Endothelial cell of umbilical vein (primary cell): Measurements from ENCODE around the gene HPRT1. TPM values are rescaled to one million over a fixed set of nuclear protein-coding genes. Genes with fewer than 3 reads are reported as not detected.

ENCODE experiments used
- BruUV-seq: library from RNA; stranded (reverse); fragments of 400-500 nt; replicated peaks from 2 replicates; lab custom pipeline; 2021; lab: Mats Ljungman, UMichigan
- CTCF ChIA-PET: fragments of 300-600, 350-600 bp; sonication (Branson Sonifier 250); formaldehyde crosslinking; loops from one replicate; lab custom pipeline; 2021; ENCODE audit warnings: antibody characterized with exemption, inconsistent platforms; lab: Charles Lee
- POLR2A ChIA-PET: fragments of 300-600, 350-600 bp; sonication (Branson Sonifier 250); formaldehyde crosslinking; loops from one replicate; lab custom pipeline; 2021; ENCODE audit warnings: antibody characterized with exemption, inconsistent platforms; lab: Charles Lee
- DNase-seq: peaks from one replicate; pipeline ENCODE4 v3.0.0-alpha.2; 2011; ENCODE audit warnings: low read depth, low spot score
- FAIRE-seq: peaks from 2 replicates; lab custom pipeline; 2011; peaks lifted over from hg19 to GRCh38; lab: Jason Lieb, UNC
- H2AFZ ChIP-seq: 2 replicates; pipeline ENCODE4 v1.6.0; 2012; ENCODE audit warnings: low read depth, low read length, control low read depth, inconsistent platforms
- H3K27ac ChIP-seq: 2 replicates; pipeline ENCODE4 v1.5.1; 2011; ENCODE audit warnings: low read depth, mild to moderate bottlenecking, control low read depth, low read length, moderate library complexity; ENCODE audit not compliant: insufficient read depth
- H3K27me3 ChIP-seq, 2 experiments: 2 replicates each; pipeline versions ENCODE4 v1.6.0 to v1.6.1; 2011; ENCODE audit warnings: low read length in 2 of 2, mixed read lengths in 1 of 2; ENCODE audit not compliant: control insufficient read depth in 2 of 2, insufficient read depth in 2 of 2
- H3K36me3 ChIP-seq, 2 experiments: 2 replicates in 1 of 2; 3 replicates in 1 of 2; pipeline ENCODE4 v1.5.1; 2011; ENCODE audit warnings: low read length in 2 of 2, mild to moderate bottlenecking in 1 of 2, moderate library complexity in 1 of 2; ENCODE audit not compliant: control insufficient read depth in 2 of 2, insufficient read depth in 2 of 2; ENCODE audit errors: extremely low read depth in 1 of 2
- H3K4me1 ChIP-seq: 3 replicates; pipeline ENCODE4 v1.5.1; 2011; ENCODE audit warnings: mild to moderate bottlenecking, low read length; ENCODE audit not compliant: control insufficient read depth, insufficient read depth; ENCODE audit errors: extremely low read depth
- H3K4me2 ChIP-seq: 2 replicates; pipeline ENCODE4 v1.6.1; 2011; ENCODE audit warnings: low read length, control low read depth, mixed read lengths; ENCODE audit not compliant: insufficient read depth
- H3K4me3 ChIP-seq, 3 experiments: fragments of 200-600 bp in 1 of 3; sonication (generic), shearing (Covaris generic) in 1 of 3; replicated peaks in 1 of 3; 2 replicates each; pipeline ENCODE4 v1.5.1; 2011 to 2016; ENCODE audit warnings: control low read depth in 3 of 3, low read length in 3 of 3, mild to moderate bottlenecking in 2 of 3, inconsistent platforms in 1 of 3, low read depth in 1 of 3, moderate library complexity in 1 of 3; ENCODE audit not compliant: insufficient read depth in 1 of 3
- H3K79me2 ChIP-seq: 2 replicates; pipeline ENCODE4 v1.6.0; 2012; ENCODE audit warnings: low read length, inconsistent platforms; ENCODE audit not compliant: control insufficient read depth, insufficient read depth
- H3K9ac ChIP-seq: replicated peaks from 2 replicates; pipeline ENCODE3; 2011; ENCODE audit warnings: low read length, control low read depth; ENCODE audit not compliant: insufficient read depth; ENCODE audit errors: extremely low read depth
- H3K9me1 ChIP-seq: replicated peaks from 3 replicates; pipeline ENCODE4 v1.6.0; 2011; ENCODE audit warnings: mild to moderate bottlenecking, low read length; ENCODE audit not compliant: control insufficient read depth, insufficient read depth; ENCODE audit errors: extremely low read depth
- H3K9me3 ChIP-seq: replicated peaks from 2 replicates; pipeline ENCODE4 v1.5.1; 2012; ENCODE audit warnings: low read length, inconsistent platforms; ENCODE audit not compliant: control insufficient read depth, insufficient read depth
- H4K20me1 ChIP-seq: replicated peaks from 2 replicates; pipeline ENCODE3; 2011; ENCODE audit warnings: mild to moderate bottlenecking, low read length; ENCODE audit not compliant: control insufficient read depth, insufficient read depth; ENCODE audit errors: extremely low read depth
- EZH2 ChIP-seq: IDR thresholded peaks from 2 replicates; pipeline ENCODE4 v1.6.1; 2012; ENCODE audit warnings: borderline replicate concordance, low read depth, mild to moderate bottlenecking, moderate library complexity, low read length, inconsistent platforms; ENCODE audit not compliant: severe bottlenecking
- FOS ChIP-seq: IDR thresholded peaks from 2 replicates; pipeline ENCODE4 v1.6.1; 2011; ENCODE audit warnings: mild to moderate bottlenecking, low read length, moderate library complexity, borderline replicate concordance; ENCODE audit not compliant: insufficient read depth
- GATA2 ChIP-seq: IDR thresholded peaks from 2 replicates; pipeline ENCODE4 v1.7.0; 2011; ENCODE audit warnings: low read depth, mild to moderate bottlenecking, moderate library complexity, mixed read lengths, low read length; ENCODE audit not compliant: insufficient read length, insufficient read depth
- JUN ChIP-seq: IDR thresholded peaks from 2 replicates; pipeline ENCODE4 v1.6.1; 2011; ENCODE audit warnings: borderline replicate concordance, low read depth; ENCODE audit not compliant: insufficient read length, insufficient read depth
- MYC ChIP-seq: IDR thresholded peaks from one replicate; pipeline ENCODE4 v1.6.1; 2011; ENCODE audit warnings: mild to moderate bottlenecking, low read depth, low read length
- POLR2A ChIP-seq: IDR thresholded peaks from 2 replicates; pipeline ENCODE4 v1.6.1; 2012; ENCODE audit warnings: low read depth, mild to moderate bottlenecking, control low read depth, low read length
- POLR2AphosphoS5 ChIP-seq: IDR thresholded peaks from 2 replicates; pipeline ENCODE4 v1.6.1; 2012; ENCODE audit warnings: low read depth, mild to moderate bottlenecking, control low read depth, low read length, moderate library complexity; ENCODE audit not compliant: insufficient read depth
- dilution Hi-C: fragments of 300-500 bp; cut with MboI; formaldehyde crosslinking; loops from one replicate; pipeline ENCODE4 v1.15.0; 2019; ENCODE audit warnings: low sequenced_read_pairs; ENCODE audit not compliant: extremely low pct_ligation_motif_present
- intact Hi-C: fragments of 100-400 bp; cut with micrococcal nuclease; formaldehyde crosslinking; loops from one replicate; pipeline ENCODE4 v1.10.0; 2022
- polyA plus RNA-seq, 4 experiments: library from polyadenylated mRNA; depleted of rRNA in 3 of 4; stranded (reverse) in 3 of 4; unstranded in 1 of 4; fragments of >200 nt; gene quantifications; 2 replicates each; pipeline versions ENCODE4 v1.2.1 to v1.2.3, GENCODE V29; 2011 to 2012; ENCODE audit warnings: missing spikeins in 1 of 4
- total RNA-seq: library from RNA; stranded (reverse); gene quantifications from 2 replicates; pipeline ENCODE4 v1.2.3, GENCODE V29; 2021
- TF ChIP-seq, protein P1 (sequence below): IDR thresholded peaks from 2 replicates; pipeline ENCODE4 v1.6.1; 2011; ENCODE audit not compliant: insufficient read depth, insufficient read length
- TF ChIP-seq, protein P2 (sequence below), 2 donors: IDR thresholded peaks; 1 replicate in 1 of 2; 2 replicates in 1 of 2; pipeline ENCODE4 v1.5.1; 2011; ENCODE audit warnings: low read length in 2 of 2, mild to moderate bottlenecking in 2 of 2, moderate library complexity in 2 of 2, control low read depth in 1 of 2, inconsistent platforms in 1 of 2, low read depth in 1 of 2; ENCODE audit not compliant: insufficient read depth in 1 of 2; ENCODE audit errors: extremely low read depth in 1 of 2

The HPRT1 gene
- total and polyA plus RNA-seq, 2 donors (not counting 3 experiments of a cell fraction or from before 2014, with no cell fraction given) = 19.2 to 51.0 TPM

DNA sequence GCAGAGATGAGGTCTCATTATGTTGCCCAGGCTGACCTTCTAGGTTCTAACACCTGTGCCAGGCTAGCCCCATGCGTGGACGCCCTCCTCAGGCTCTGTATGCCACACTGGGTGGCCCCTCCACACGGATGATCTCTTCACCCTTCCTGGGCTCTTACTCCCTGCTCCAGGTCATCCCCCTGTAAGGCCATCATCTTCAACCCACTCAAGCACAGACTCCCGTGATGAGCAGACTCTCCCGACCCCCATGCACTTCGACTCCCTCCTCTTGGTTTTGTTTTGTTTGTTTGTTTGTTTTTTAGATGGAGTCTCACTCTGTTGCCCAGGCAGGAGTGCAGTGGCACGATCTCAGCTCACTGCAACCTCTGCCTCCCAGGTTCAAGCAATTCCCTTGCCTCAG, 70.9 kb downstream of the HPRT1 start:
- Histone ChIP-seq H3K9me3 (no peaks in the 10 kb centered on the region), H3K36me3 (no peaks in the 10 kb centered on the region), H3K4me1 (peaks cover 12% of the 10 kb centered on the region), H3K9me1 (no peaks in the 10 kb centered on the region), H3K27ac (no peak overlapping the region), H3K4me3 (no peak overlapping the region), H2AFZ (no peak overlapping the region), H3K79me2 (no peaks in the 10 kb centered on the region), H3K27me3 (no peaks in the 10 kb centered on the region), H4K20me1 (no peaks in the 10 kb centered on the region), H3K4me2 (no peak overlapping the region), H3K9ac (no peak overlapping the region)
- POLR2A ChIA-PET = no interaction called here
- CTCF ChIA-PET = interaction anchor here (1.4 kb wide), 1 partner anchor 10 kb away, joined by 3 read pairs; no protein-coding TSS in a partner anchor
- dilution Hi-C loops = no loop called here
- FAIRE-seq (no peak), DNase-seq (no peak)
- no TSS peak for BruUV-seq
- intact Hi-C loops = no loop called here
- TF ChIP-seq, protein P1, sequence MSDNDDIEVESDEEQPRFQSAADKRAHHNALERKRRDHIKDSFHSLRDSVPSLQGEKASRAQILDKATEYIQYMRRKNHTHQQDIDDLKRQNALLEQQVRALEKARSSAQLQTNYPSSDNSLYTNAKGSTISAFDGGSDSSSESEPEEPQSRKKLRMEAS = no peak
- TF ChIP-seq FOS (no peak), POLR2AphosphoS5 (no peak), POLR2A (no peak), JUN (no peak), MYC (no peak), EZH2 (no peak), GATA2 (no peak)
- TF ChIP-seq, protein P2, sequence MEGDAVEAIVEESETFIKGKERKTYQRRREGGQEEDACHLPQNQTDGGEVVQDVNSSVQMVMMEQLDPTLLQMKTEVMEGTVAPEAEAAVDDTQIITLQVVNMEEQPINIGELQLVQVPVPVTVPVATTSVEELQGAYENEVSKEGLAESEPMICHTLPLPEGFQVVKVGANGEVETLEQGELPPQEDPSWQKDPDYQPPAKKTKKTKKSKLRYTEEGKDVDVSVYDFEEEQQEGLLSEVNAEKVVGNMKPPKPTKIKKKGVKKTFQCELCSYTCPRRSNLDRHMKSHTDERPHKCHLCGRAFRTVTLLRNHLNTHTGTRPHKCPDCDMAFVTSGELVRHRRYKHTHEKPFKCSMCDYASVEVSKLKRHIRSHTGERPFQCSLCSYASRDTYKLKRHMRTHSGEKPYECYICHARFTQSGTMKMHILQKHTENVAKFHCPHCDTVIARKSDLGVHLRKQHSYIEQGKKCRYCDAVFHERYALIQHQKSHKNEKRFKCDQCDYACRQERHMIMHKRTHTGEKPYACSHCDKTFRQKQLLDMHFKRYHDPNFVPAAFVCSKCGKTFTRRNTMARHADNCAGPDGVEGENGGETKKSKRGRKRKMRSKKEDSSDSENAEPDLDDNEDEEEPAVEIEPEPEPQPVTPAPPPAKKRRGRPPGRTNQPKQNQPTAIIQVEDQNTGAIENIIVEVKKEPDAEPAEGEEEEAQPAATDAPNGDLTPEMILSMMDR (IDR thresholded peaks at IDR 0.05; ENCODE audit: extremely low read depth in 1 of 2, insufficient read depth in 1 of 2, low read depth in 1 of 2, low read length in 2 of 2) = no peak
